Lower lobe of right lung (tissue), 2 donors: Measurements from ENCODE around the gene AK9. TPM values are rescaled to one million over a fixed set of nuclear protein-coding genes. Genes with fewer than 3 reads are reported as not detected.
A peak's percentile ranks its signal among the peaks of the same experiment; 100 is the strongest.
"Not testable (repeated sequence)": the region's sequence is repeated elsewhere in the genome, so short reads cannot be mapped to it uniquely, and the experiment has no call there.

Experiments
- ATAC-seq, 2 donors: fragments of 200-7000 bp; cut with Tn5 transposase; one replicate each; pipeline ENCODE4 v1.9.1; 2020 to 2022; ENCODE audit warnings: mild to moderate bottlenecking in 2 of 2, moderate library complexity in 2 of 2
- DNase-seq: peaks from one replicate; pipeline ENCODE4 v3.0.0-alpha.2; 2020
- H3K27ac ChIP-seq: fragments of 200-600 bp; one replicate; pipeline ENCODE4 v1.8.0; 2022
- H3K27me3 ChIP-seq: fragments of 200-600 bp; one replicate; pipeline ENCODE4 v1.8.0; 2022; ENCODE audit warnings: low read depth
- H3K36me3 ChIP-seq: fragments of 200-600 bp; one replicate; pipeline ENCODE4 v1.8.0; 2022; ENCODE audit warnings: mild to moderate bottlenecking
- H3K4me1 ChIP-seq: fragments of 200-600 bp; one replicate; pipeline ENCODE4 v1.8.0; 2022
- H3K4me3 ChIP-seq: fragments of 200-600 bp; one replicate; pipeline ENCODE4 v1.8.0; 2022; ENCODE audit warnings: mild to moderate bottlenecking
- H3K9me3 ChIP-seq: fragments of 200-600 bp; one replicate; pipeline ENCODE4 v1.8.0; 2022
- CTCF ChIP-seq: fragments of 200-600 bp; IDR thresholded peaks from one replicate; pipeline ENCODE4 v1.8.0; 2022; ENCODE audit warnings: antibody characterized with exemption, mild to moderate bottlenecking
- intact Hi-C: fragments of 100-400 bp; cut with DNase I; formaldehyde crosslinking; loops from one replicate; pipeline ENCODE4 v1.11.0; 2022
- total RNA-seq: library from RNA; stranded (reverse); fragmentation: NEBNext Ultra II Directional; extraction: Animal tissue kit (Norgen Biotek cat#: 25700); gene quantifications from one replicate; pipeline ENCODE4 v1.2.1, GENCODE V29; 2021
- donor health status: DM: no; HTN: yes; CAD: no; lungs with severe emphysema.

Gene AK9
- total RNA-seq, 1 donor from 2014 or later, result 13.9 TPM

GRCh38 chr6:109686566-109687265, 4.3 kb downstream of the AK9 start:
- no peaks in the 10 kb centered on the region for H3K36me3 ChIP-seq
- no peak for DNase-seq
- H3K27me3 ChIP-seq, result no peaks in the 10 kb centered on the region
- TF ChIP-seq CTCF, result no peak
- intact Hi-C loops, result no loop called here
- no peak overlapping the region for H3K4me3 ChIP-seq
- H3K4me1 ChIP-seq, result peaks cover 9% of the 10 kb centered on the region
- no peak for ATAC-seq
- H3K27ac ChIP-seq, result no peak overlapping the region
- H3K9me3 ChIP-seq, result no peaks in the 10 kb centered on the region

- intact Hi-C loops, H3K27ac ChIP-seq, H3K36me3 ChIP-seq, H3K27me3 ChIP-seq, H3K9me3 ChIP-seq, H3K4me3 ChIP-seq, H3K4me1 ChIP-seq: not testable (repeated sequence)
- ATAC-seq, result peak; percentile 86 to 90
- peak; percentile 64 for DNase-seq
Observed at GRCh38 chr6:109678661-109679505, 12.1 kb downstream of the AK9 start.

- intact Hi-C loops, result no loop called here
- no peak for ATAC-seq
- no peak overlapping the region for H3K4me3 ChIP-seq
- no peaks in the 10 kb centered on the region for H3K9me3 ChIP-seq
- TF ChIP-seq CTCF, result no peak
- H3K36me3 ChIP-seq, result no peaks in the 10 kb centered on the region
- no peak overlapping the region for H3K27ac ChIP-seq
- no peaks in the 10 kb centered on the region for H3K27me3 ChIP-seq
- DNase-seq, result no peak
- no peaks in the 10 kb centered on the region for H3K4me1 ChIP-seq
Observed at GRCh38 chr6:109678240-109678639, 12.8 kb downstream of the AK9 start.

- no peaks in the 10 kb centered on the region for H3K36me3 ChIP-seq
- no peaks in the 10 kb centered on the region for H3K27me3 ChIP-seq
- H3K27ac ChIP-seq, result no peak overlapping the region
- no peaks in the 10 kb centered on the region for H3K4me1 ChIP-seq
- intact Hi-C loops, result no loop called here
- no peak overlapping the region for H3K4me3 ChIP-seq
- no peak for ATAC-seq
- TF ChIP-seq CTCF, result no peak
- DNase-seq, result no peak
- H3K9me3 ChIP-seq, result no peaks in the 10 kb centered on the region
Observed at GRCh38 chr6:109676724-109677123, 14.3 kb downstream of the AK9 start.

GRCh38 chr6:109672839-109673238, 18.2 kb downstream of the AK9 start:
- no peaks in the 10 kb centered on the region for H3K36me3 ChIP-seq
- no peak for ATAC-seq
- H3K9me3 ChIP-seq, result no peaks in the 10 kb centered on the region
- TF ChIP-seq CTCF, result no peak
- no peak for DNase-seq
- no peak overlapping the region for H3K4me3 ChIP-seq
- intact Hi-C loops, result no loop called here
- no peaks in the 10 kb centered on the region for H3K4me1 ChIP-seq
- no peak overlapping the region for H3K27ac ChIP-seq
- H3K27me3 ChIP-seq, result no peaks in the 10 kb centered on the region

- Histone ChIP-seq H3K4me1 (no peaks in the 10 kb centered on the region), H3K36me3 (no peaks in the 10 kb centered on the region), H3K27me3 (no peaks in the 10 kb centered on the region), H3K4me3 (no peak overlapping the region), H3K27ac (no peak overlapping the region), H3K9me3 (no peaks in the 10 kb centered on the region)
- no peak for TF ChIP-seq CTCF
- intact Hi-C loops, result no loop called here
- no peak for DNase-seq
- no peak for ATAC-seq
Observed at GRCh38 chr6:109672175-109672574, 18.8 kb downstream of the AK9 start.
